ENCODE data around the gene ANXA9.

ANXA9 gene

GRCh38 chr1:151005729-151006319, 23.7 kb downstream of the ANXA9 start:
- DNase-seq: no peak

- DNase-seq: peak; percentile 89
Observed at GRCh38 chr1:151006327-151007052, 24.4 kb downstream of the ANXA9 start, which contains the start of gene MINDY1. MINDY1 (minus strand) TSS chr1:151006902; CDS start chr1:151002617, 4,285 bp downstream.

GRCh38 chr1:151007853-151008243, 25.8 kb downstream of the ANXA9 start:
- DNase-seq: no peak

GRCh38 chr1:151008244-151009205, 26.4 kb downstream of the ANXA9 start, which contains the start of gene PRUNE1:
PRUNE1 (plus strand) TSS chr1:151008449; CDS start chr1:151008633, 184 bp downstream.
- peak; percentile 97 for DNase-seq

GRCh38 chr1:151009206-151009587, 27.1 kb downstream of the ANXA9 start:
- DNase-seq: no peak

- DNase-seq: no peak
Observed at GRCh38 chr1:151009674-151010345, 27.7 kb downstream of the ANXA9 start.

GRCh38 chr1:151010346-151010726, 28.2 kb downstream of the ANXA9 start:
- no peak for DNase-seq

GRCh38 chr1:151011154-151011850, 29.2 kb downstream of the ANXA9 start:
- no peak for DNase-seq

- no peak for DNase-seq
Observed at GRCh38 chr1:151012684-151013471, 30.8 kb downstream of the ANXA9 start.

GRCh38 chr1:151013518-151013917, 31.4 kb downstream of the ANXA9 start:
- no peak for DNase-seq

- DNase-seq: peak; percentile 55
Observed at GRCh38 chr1:151024540-151025146, 42.6 kb downstream of the ANXA9 start.

GRCh38 chr1:151026460-151026859, 44.4 kb downstream of the ANXA9 start:
- DNase-seq: no peak

- no peak for DNase-seq
Observed at GRCh38 chr1:151032164-151032563, 50.1 kb downstream of the ANXA9 start.

- DNase-seq: no peak
Observed at GRCh38 chr1:151035167-151035566, 53.1 kb downstream of the ANXA9 start.

GRCh38 chr1:151036356-151036755, 54.3 kb downstream of the ANXA9 start, which contains the start of gene BNIPL:
BNIPL (plus strand) TSS chr1:151036586; CDS start chr1:151036726, 140 bp downstream.
- no peak for DNase-seq

- DNase-seq: no peak
Observed at GRCh38 chr1:151037032-151037431, 54.9 kb downstream of the ANXA9 start.

- DNase-seq: no peak
Observed at GRCh38 chr1:151039521-151039920, 57.4 kb downstream of the ANXA9 start.

- DNase-seq: no peak
Observed at GRCh38 chr1:151043163-151043562, 61.1 kb downstream of the ANXA9 start.
